B cell (primary cell): ENCODE results near the gene TTC1. TPM values are rescaled to one million over a fixed set of nuclear protein-coding genes. Genes with fewer than 3 reads are reported as not detected.

Experiments used
- ATAC-seq: fragments of 200-7000 bp; cut with Tn5 transposase; one replicate; pipeline ENCODE4 v1.10.0; 2021; ENCODE audit warnings: low read depth, mild to moderate bottlenecking, moderate number of reproducible peaks, moderate library complexity
- CTCF ChIA-PET: fragments of 350-600 bp; sonication (Branson Sonifier 250); formaldehyde crosslinking; loops from one replicate; lab custom pipeline; 2021; ENCODE audit warnings: antibody characterized with exemption, inconsistent platforms; lab: Charles Lee
- POLR2A ChIA-PET: fragments of 350-600 bp; sonication (Branson Sonifier 250); formaldehyde crosslinking; loops from one replicate; lab custom pipeline; 2021; ENCODE audit warnings: antibody characterized with exemption; lab: Charles Lee
- DNase-seq: peaks from one replicate; pipeline ENCODE4 v3.0.0; 2013
- H2AFZ ChIP-seq: 2 replicates; pipeline ENCODE4 v1.6.1; 2012; ENCODE audit warnings: mild to moderate bottlenecking, low read depth, low read length; ENCODE audit not compliant: insufficient read depth, poor library complexity, severe bottlenecking
- H3K27ac ChIP-seq, 2 donors: 1 replicate in 1 of 2; 2 replicates in 1 of 2; pipeline ENCODE4 v1.5.1; 2012 to 2013; ENCODE audit warnings: low read length in 2 of 2, mild to moderate bottlenecking in 2 of 2, moderate library complexity in 1 of 2
- H3K27me3 ChIP-seq, 4 experiments: fragments of 200-600 bp in 1 of 4; sonication (generic) in 1 of 4; replicated peaks in 1 of 4; 1 replicate in 2 of 4; 2 replicates in 2 of 4; pipeline versions ENCODE4 v1.6.1 to v1.7.0; 2013 to 2016; ENCODE audit warnings: low read length in 3 of 4, mild to moderate bottlenecking in 2 of 4, mixed read lengths in 1 of 4, moderate library complexity in 1 of 4; ENCODE audit not compliant: insufficient read depth in 4 of 4, control insufficient read depth in 3 of 4; ENCODE audit errors: control extremely low read depth in 1 of 4
- H3K36me3 ChIP-seq, 2 experiments: replicated peaks in 1 of 2; 1 replicate in 1 of 2; 2 replicates in 1 of 2; pipeline versions ENCODE4 v1.6.1 to v1.7.1; 2013; ENCODE audit warnings: low read length in 1 of 2; ENCODE audit not compliant: insufficient read depth in 2 of 2, control insufficient read depth in 1 of 2; ENCODE audit errors: control extremely low read depth in 1 of 2, extremely low read depth in 1 of 2
- H3K4me1 ChIP-seq, 2 donors: fragments of 200-600 bp in 1 of 2; sonication (generic) in 1 of 2; 1 replicate in 1 of 2; 2 replicates in 1 of 2; pipeline versions ENCODE4 v1.5.1 to v1.6.1; 2013 to 2017; ENCODE audit warnings: low read length in 2 of 2; ENCODE audit not compliant: control insufficient read depth in 2 of 2, insufficient read depth in 2 of 2
- H3K4me2 ChIP-seq: replicated peaks from 2 replicates; pipeline ENCODE3; 2012; ENCODE audit warnings: mild to moderate bottlenecking, low read depth, low read length; ENCODE audit not compliant: poor library complexity, severe bottlenecking
- H3K4me3 ChIP-seq, 5 experiments: fragments of 200-600 bp in 1 of 5; sonication (generic) in 1 of 5; 1 replicate in 3 of 5; 2 replicates in 2 of 5; pipeline versions ENCODE4 v1.5.1 to v1.7.0; 2011 to 2016; ENCODE audit warnings: low read length in 4 of 5, mild to moderate bottlenecking in 4 of 5, low read depth in 2 of 5, control low read depth in 1 of 5, moderate library complexity in 1 of 5; ENCODE audit not compliant: insufficient read depth in 1 of 5; ENCODE audit errors: control extremely low read depth in 1 of 5, extremely low read depth in 1 of 5
- H3K79me2 ChIP-seq: fragments of 200-600 bp; sonication (generic); one replicate; pipeline ENCODE4 v1.6.0; 2016; ENCODE audit warnings: low read length; ENCODE audit not compliant: control insufficient read depth, insufficient read depth
- H3K9ac ChIP-seq: fragments of 200-600 bp; sonication (generic); 2 replicates; pipeline ENCODE4 v1.6.1; 2017; ENCODE audit warnings: mild to moderate bottlenecking, low read length, moderate library complexity
- H3K9me3 ChIP-seq, 3 donors: one replicate each; pipeline versions ENCODE4 v1.6.1 to v1.7.1; 2013; ENCODE audit warnings: low read length in 2 of 3; ENCODE audit not compliant: control insufficient read depth in 2 of 3, insufficient read depth in 1 of 3; ENCODE audit errors: control extremely low read depth in 1 of 3
- H4K20me1 ChIP-seq: 2 replicates; pipeline ENCODE4 v1.6.0; 2012; ENCODE audit warnings: mild to moderate bottlenecking, low read length; ENCODE audit not compliant: insufficient read depth, control insufficient read depth, poor library complexity, severe bottlenecking
- H3K27ac Mint-ChIP-seq: one replicate; pipeline ENCODE4 v1.8.0; 2021; ENCODE audit warnings: mixed read lengths
- H3K27me3 Mint-ChIP-seq: one replicate; pipeline ENCODE4 v1.8.0; 2021; ENCODE audit warnings: mixed read lengths
- H3K4me1 Mint-ChIP-seq: one replicate; pipeline ENCODE4 v1.8.0; 2021; ENCODE audit warnings: mixed read lengths
- H3K4me3 Mint-ChIP-seq: one replicate; pipeline ENCODE4 v1.8.0; 2021; ENCODE audit warnings: mixed read lengths
- H3K9me3 Mint-ChIP-seq: one replicate; pipeline ENCODE4 v1.8.0; 2022; ENCODE audit warnings: mixed read lengths; ENCODE audit not compliant: insufficient read depth
- CTCF ChIP-seq: fragments of 200-600 bp; IDR thresholded peaks from one replicate; pipeline ENCODE4 v1.8.0; 2022; ENCODE audit warnings: antibody characterized with exemption, mild to moderate bottlenecking
- EZH2 ChIP-seq: IDR thresholded peaks from 2 replicates; pipeline ENCODE4 v1.6.1; 2012; ENCODE audit warnings: borderline replicate concordance, low read depth, mild to moderate bottlenecking, moderate library complexity, low read length; ENCODE audit not compliant: insufficient read depth, poor library complexity, severe bottlenecking
- WGBS: methylation state at CpG from one replicate; pipeline ENCODE4 v1.1.5; 2013; ENCODE audit warnings: missing lambda C conversion rate; ENCODE audit not compliant: insufficient coverage; 5-methylcytosine and 5-hydroxymethylcytosine counted together
- intact Hi-C: fragments of 100-400 bp; cut with micrococcal nuclease; formaldehyde crosslinking; loops from one replicate; pipeline ENCODE4 v1.10.0; 2022
- polyA plus RNA-seq: library from polyadenylated mRNA; depleted of rRNA; stranded (reverse); fragments of >200 nt; gene quantifications from 2 replicates; pipeline ENCODE4 v1.2.3, GENCODE V29; 2012
- total RNA-seq, 2 donors: library from RNA; stranded (reverse); fragments of 120-200 nt in 1 of 2; gene quantifications; 1 replicate in 1 of 2; 2 replicates in 1 of 2; pipeline versions ENCODE4 v1.2.3 to v1.2.4, GENCODE V29; 2013 to 2022

The TTC1 gene
- total and polyA plus RNA-seq, 2 donors (not counting 1 experiment from before 2014, with no cell fraction given) = 12.1 to 40.4 TPM

- no peaks in the 10 kb centered on the region for H3K27me3 ChIP-seq
- ATAC-seq (no peak), DNase-seq (no peak)
- no peak overlapping the region for H3K9ac ChIP-seq
- POLR2A ChIA-PET = no interaction called here
- H3K4me3 Mint-ChIP-seq = no peak overlapping the region
- TF ChIP-seq CTCF (no peak), EZH2 (no peak)
- H3K4me1 ChIP-seq = no peaks in the 10 kb centered on the region
- H3K4me3 ChIP-seq = no peak overlapping the region
- H3K36me3 ChIP-seq = peaks cover 0 to 51% of the 10 kb centered on the region in 2 experiments
- no peak overlapping the region for H3K27ac ChIP-seq
- no peak overlapping the region for H3K27ac Mint-ChIP-seq
- H3K27me3 Mint-ChIP-seq = no peaks in the 10 kb centered on the region
- H3K9me3 Mint-ChIP-seq = no peaks in the 10 kb centered on the region
- 100% methylated on average over 3 of the region's 3 CpGs for WGBS
- H3K4me1 Mint-ChIP-seq = no peaks in the 10 kb centered on the region
- intact Hi-C loops = no loop called here
- no peak overlapping the region for H3K4me2 ChIP-seq
- CTCF ChIA-PET = no interaction called here
- H3K79me2 ChIP-seq = no peaks in the 10 kb centered on the region
- no peaks in the 10 kb centered on the region for H3K9me3 ChIP-seq
- no peaks in the 10 kb centered on the region for H4K20me1 ChIP-seq
- no peak overlapping the region for H2AFZ ChIP-seq
Measured at GRCh38 chr5:160047423-160047822, 38.5 kb downstream of the TTC1 start.

GRCh38 chr5:160048131-160048530 lies 39.2 kb downstream of the TTC1 start:
- Histone ChIP-seq H3K4me1 (no peaks in the 10 kb centered on the region), H3K36me3 (peaks cover 3 to 58% of the 10 kb centered on the region in 2 experiments), H3K4me2 (no peak overlapping the region), H3K27ac (no peak overlapping the region), H3K4me3 (no peak overlapping the region), H4K20me1 (no peaks in the 10 kb centered on the region), H2AFZ (no peak overlapping the region), H3K9me3 (no peaks in the 10 kb centered on the region), H3K27me3 (no peaks in the 10 kb centered on the region), H3K9ac (no peak overlapping the region), H3K79me2 (no peaks in the 10 kb centered on the region)
- intact Hi-C loops = no loop called here
- DNase-seq (no peak), ATAC-seq (no peak)
- ChIA-PET POLR2A (no interaction called here), CTCF (no interaction called here)
- peaks cover 6% of the 10 kb centered on the region for H3K4me1 Mint-ChIP-seq
- no peak overlapping the region for H3K4me3 Mint-ChIP-seq
- no peaks in the 10 kb centered on the region for H3K9me3 Mint-ChIP-seq
- no peak overlapping the region for H3K27ac Mint-ChIP-seq
- no peak for TF ChIP-seq EZH2
- TF ChIP-seq CTCF = no peak
- 100% methylated on average over 6 of the region's 9 CpGs for WGBS
- H3K27me3 Mint-ChIP-seq = no peaks in the 10 kb centered on the region
